Thyroid gland (tissue), 4 donors: ENCODE measurements around the gene ZNF407. TPM values are rescaled to one million over a fixed set of nuclear protein-coding genes. Genes with fewer than 3 reads are reported as not detected.

Experiments
- DNase-seq, 2 donors: peaks; one replicate each; pipeline ENCODE4 v3.0.0-alpha.2; 2019
- H3K27ac ChIP-seq, 3 donors: fragments of 200-600 bp; sonication (generic); 1 replicate in 2 of 3; 2 replicates in 1 of 3; pipeline ENCODE4 v1.5.1; 2016 to 2019; ENCODE audit warnings: mild to moderate bottlenecking in 1 of 3, moderate library complexity in 1 of 3
- H3K27me3 ChIP-seq: fragments of 200-600 bp; sonication (generic); one replicate; pipeline ENCODE4 v1.5.1; 2019
- H3K36me3 ChIP-seq, 2 donors: fragments of 200-600 bp; sonication (generic); one replicate each; pipeline ENCODE4 v1.5.1; 2016 to 2019
- H3K4me1 ChIP-seq, 2 donors: fragments of 200-600 bp; sonication (generic); one replicate each; pipeline ENCODE4 v1.5.1; 2017 to 2019
- H3K4me3 ChIP-seq, 3 donors: fragments of 200-600 bp; sonication (generic); replicated peaks in 1 of 3; 1 replicate in 2 of 3; 2 replicates in 1 of 3; pipeline ENCODE4 v1.5.1; 2016; ENCODE audit warnings: mild to moderate bottlenecking in 1 of 3
- H3K9me3 ChIP-seq: fragments of 200-600 bp; sonication (generic); one replicate; pipeline ENCODE4 v1.5.1; 2017
- POLR2A ChIP-seq, 2 donors: fragments of 450-650 bp; IDR thresholded peaks; one replicate each; pipeline ENCODE4 v1.6.1; 2017; ENCODE audit warnings: antibody characterized with exemption in 2 of 2, mild to moderate bottlenecking in 2 of 2, moderate library complexity in 1 of 2
- WGBS, 2 donors: methylation state at CpG; one replicate each; pipeline ENCODE4 v1.1.5; 2017; 5-methylcytosine and 5-hydroxymethylcytosine counted together
- intact Hi-C: fragments of 100-400 bp; cut with DNase I; formaldehyde crosslinking; loops from one replicate; pipeline ENCODE4 v1.15.1; 2023
- total RNA-seq, 4 donors: library from RNA; depleted of rRNA; stranded (reverse); fragments of >200 nt; gene quantifications; one replicate each; pipeline ENCODE4 v1.2.3, GENCODE V29; 2016
- TF ChIP-seq, protein P1 (sequence below), 6 experiments: fragments of 200-600 bp in 3 of 6; fragments of 450-650 bp in 3 of 6; sonication (generic) in 3 of 6; IDR thresholded peaks; one replicate each; pipeline ENCODE4 v1.5.1; 2016 to 2019; ENCODE audit warnings: antibody characterized with exemption in 6 of 6, mild to moderate bottlenecking in 2 of 6, inconsistent platforms in 1 of 6, moderate library complexity in 1 of 6

ZNF407 gene
- total RNA-seq, 4 donors from 2014 or later = 20.2 to 40.0 (median 26.4) TPM

DNA sequence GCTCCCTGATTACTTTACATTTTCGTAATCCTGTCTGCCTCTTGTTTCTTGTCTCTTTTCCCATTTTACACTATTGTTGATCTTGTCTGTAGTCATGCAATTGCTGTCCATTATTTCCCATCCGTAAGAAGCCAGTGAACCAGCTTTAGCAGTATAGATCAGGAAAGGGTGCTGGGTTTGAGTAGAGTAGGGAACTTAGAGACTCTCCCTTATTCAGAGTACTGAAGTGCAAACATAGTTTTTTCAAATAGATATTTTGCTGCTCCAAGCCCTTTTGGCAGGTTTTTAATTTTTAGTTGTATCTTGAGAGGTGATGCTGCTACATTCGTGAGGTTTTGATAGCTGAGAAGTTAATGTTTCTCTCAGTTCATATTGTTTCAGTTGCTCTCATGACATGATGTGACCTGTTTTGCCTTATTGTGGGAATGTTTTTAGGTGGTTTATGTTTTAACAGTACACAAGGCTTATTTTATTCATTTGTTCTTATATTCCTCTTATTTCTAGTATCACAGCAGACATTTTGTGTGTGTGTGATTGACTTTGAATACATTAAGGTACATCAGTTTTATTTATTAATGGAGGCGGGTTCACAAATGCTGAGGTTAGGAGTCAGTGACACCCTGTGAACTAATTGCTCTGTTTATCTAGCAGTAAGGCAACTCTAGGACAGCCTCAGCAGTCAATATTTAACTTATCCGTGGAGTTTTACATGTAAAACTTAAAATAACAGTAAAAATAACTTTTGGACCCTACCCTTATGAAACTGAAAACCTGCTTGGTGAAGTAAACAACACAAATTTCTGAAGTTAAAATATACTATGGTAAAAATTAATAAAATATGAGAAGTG, 118.4 kb downstream of the ZNF407 start:
- no peak for DNase-seq
- intact Hi-C loops = no loop called here
- no peaks in the 10 kb centered on the region for H3K27me3 ChIP-seq
- H3K27ac ChIP-seq = no peak overlapping the region
- TF ChIP-seq, protein P1, sequence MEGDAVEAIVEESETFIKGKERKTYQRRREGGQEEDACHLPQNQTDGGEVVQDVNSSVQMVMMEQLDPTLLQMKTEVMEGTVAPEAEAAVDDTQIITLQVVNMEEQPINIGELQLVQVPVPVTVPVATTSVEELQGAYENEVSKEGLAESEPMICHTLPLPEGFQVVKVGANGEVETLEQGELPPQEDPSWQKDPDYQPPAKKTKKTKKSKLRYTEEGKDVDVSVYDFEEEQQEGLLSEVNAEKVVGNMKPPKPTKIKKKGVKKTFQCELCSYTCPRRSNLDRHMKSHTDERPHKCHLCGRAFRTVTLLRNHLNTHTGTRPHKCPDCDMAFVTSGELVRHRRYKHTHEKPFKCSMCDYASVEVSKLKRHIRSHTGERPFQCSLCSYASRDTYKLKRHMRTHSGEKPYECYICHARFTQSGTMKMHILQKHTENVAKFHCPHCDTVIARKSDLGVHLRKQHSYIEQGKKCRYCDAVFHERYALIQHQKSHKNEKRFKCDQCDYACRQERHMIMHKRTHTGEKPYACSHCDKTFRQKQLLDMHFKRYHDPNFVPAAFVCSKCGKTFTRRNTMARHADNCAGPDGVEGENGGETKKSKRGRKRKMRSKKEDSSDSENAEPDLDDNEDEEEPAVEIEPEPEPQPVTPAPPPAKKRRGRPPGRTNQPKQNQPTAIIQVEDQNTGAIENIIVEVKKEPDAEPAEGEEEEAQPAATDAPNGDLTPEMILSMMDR (IDR thresholded peaks at IDR 0.05) = no peak
- 54 to 58% methylated on average over 5 of the region's 5 CpGs for WGBS, 2 donors
- H3K4me1 ChIP-seq = no peaks in the 10 kb centered on the region
- H3K36me3 ChIP-seq = no peaks in the 10 kb centered on the region
- H3K9me3 ChIP-seq = no peaks in the 10 kb centered on the region
- no peak overlapping the region for H3K4me3 ChIP-seq

DNA sequence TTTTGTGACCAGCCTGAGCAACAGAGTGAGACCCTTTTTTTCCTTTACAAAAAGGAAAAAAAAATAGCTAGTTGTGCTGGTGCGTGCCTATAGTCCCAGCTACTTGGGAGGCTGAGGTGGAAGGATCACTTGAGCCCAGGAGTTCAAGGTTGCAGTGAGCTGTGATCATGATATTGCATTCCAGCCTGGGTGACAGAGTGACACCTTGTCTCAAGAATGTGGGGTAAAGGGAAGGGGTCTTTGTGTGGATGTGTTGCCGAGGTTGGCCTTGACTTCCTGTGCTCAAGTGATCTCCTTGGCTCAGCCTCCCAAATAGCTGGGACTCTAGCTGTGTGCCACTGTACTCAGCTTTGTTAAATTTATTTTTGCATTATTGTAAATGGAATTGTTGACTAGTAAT, 120.6 kb downstream of the ZNF407 start:
- no peak for TF ChIP-seq POLR2A (IDR thresholded peaks at IDR 0.05)
- TF ChIP-seq, protein P1 (IDR thresholded peaks at IDR 0.05) = no peak
- intact Hi-C loops = no loop called here
- H3K27me3 ChIP-seq = no peaks in the 10 kb centered on the region

DNA sequence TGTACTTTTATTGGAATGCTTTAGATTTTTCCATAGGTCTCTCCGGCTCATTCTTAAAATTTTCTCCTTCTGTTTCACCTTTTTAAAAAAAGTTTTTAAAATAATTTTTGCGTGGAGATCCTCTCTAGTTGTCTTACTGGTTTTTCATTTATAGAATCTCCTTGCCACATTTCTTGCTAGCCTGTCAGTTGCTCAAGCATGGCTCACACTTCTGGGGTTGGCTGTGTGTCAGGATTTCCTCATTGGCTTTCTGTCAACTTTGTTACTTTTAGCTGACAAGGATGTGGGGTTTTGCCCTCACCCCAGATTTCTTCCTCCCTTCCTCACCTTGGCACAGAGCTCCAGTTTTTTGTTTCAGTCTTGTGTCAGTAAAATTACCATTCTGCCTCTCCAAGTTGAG, 124.6 kb downstream of the ZNF407 start:
- Histone ChIP-seq H3K4me3 (no peak overlapping the region), H3K27ac (peak overlapping the region in 1 of 3 donors; percentile 7), H3K4me1 (peaks cover 0 to 11% of the 10 kb centered on the region in 2 donors), H3K9me3 (no peaks in the 10 kb centered on the region), H3K27me3 (no peaks in the 10 kb centered on the region), H3K36me3 (no peaks in the 10 kb centered on the region)
- 52 to 58% methylated on average over 2 of the region's 2 CpGs for whole genome bisulfite sequencing, 2 donors
- peak; percentile 50 to 55 for DNase-seq
- TF ChIP-seq, protein P1 (IDR thresholded peaks at IDR 0.05) = no peak
- no peak for TF ChIP-seq POLR2A (IDR thresholded peaks at IDR 0.05)
- intact Hi-C loops = no loop called here

More for the DNA sequence above, 120.6 kb downstream of the ZNF407 start:
- no peak overlapping the region for H3K4me3 ChIP-seq
- no peak for DNase-seq
- H3K4me1 ChIP-seq = peaks cover 0 to 11% of the 10 kb centered on the region in 2 donors
- H3K27ac ChIP-seq = no peak overlapping the region
- H3K36me3 ChIP-seq = no peaks in the 10 kb centered on the region
- WGBS, 2 donors = 69 to 72% methylated on average over 2 of the region's 2 CpGs
- H3K9me3 ChIP-seq = no peaks in the 10 kb centered on the region

DNA sequence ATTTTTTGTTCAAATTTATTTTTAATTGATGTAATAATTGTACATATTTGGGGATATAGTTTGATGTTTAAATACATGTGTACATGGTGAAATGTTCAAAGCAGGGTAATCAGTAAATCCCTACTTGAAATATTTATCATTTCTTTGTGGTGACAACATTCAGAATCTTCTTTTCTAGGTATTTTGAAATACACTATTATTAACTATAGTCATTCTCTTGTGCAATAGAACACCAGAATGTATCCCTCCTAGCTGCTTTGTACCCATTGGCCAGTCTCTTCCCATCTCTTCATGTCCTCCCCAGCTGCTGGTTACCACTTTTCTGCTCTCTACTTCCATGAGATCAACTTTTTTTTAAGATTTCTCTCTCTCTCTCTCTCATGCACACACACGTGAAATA, 126.5 kb downstream of the ZNF407 start:
- no peak overlapping the region for H3K27ac ChIP-seq
- H3K27me3 ChIP-seq = no peaks in the 10 kb centered on the region
- intact Hi-C loops = no loop called here
- H3K36me3 ChIP-seq = no peaks in the 10 kb centered on the region
- H3K4me1 ChIP-seq = peaks cover 0 to 21% of the 10 kb centered on the region in 2 donors
- TF ChIP-seq, protein P1 (IDR thresholded peaks at IDR 0.05) = no peak
- no peak for TF ChIP-seq POLR2A (IDR thresholded peaks at IDR 0.05)
- no peaks in the 10 kb centered on the region for H3K9me3 ChIP-seq
- H3K4me3 ChIP-seq = no peak overlapping the region
- DNase-seq = no peak
- 95% methylated on average over 1 of the region's 1 CpG for WGBS, 2 donors

DNA sequence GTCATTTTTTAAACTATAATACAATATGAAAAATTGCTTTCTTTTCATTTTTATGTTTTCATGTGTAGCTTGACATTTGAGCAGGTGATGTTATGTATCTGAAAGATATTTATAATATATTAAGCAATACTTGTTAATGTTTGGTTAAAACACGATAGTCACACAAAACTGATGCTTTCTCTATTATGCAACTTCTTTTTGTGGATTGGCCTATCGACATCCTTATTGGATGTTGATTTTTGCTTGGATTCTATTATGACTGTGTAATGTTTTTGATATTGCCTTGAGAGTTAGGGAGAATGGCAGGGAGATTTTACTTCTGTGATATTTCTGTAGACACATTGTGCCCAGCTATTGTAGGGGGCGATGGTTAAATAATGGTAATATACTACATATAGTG, 128.0 kb downstream of the ZNF407 start:
- no peaks in the 10 kb centered on the region for H3K9me3 ChIP-seq
- DNase-seq = no peak
- 96 to 97% methylated on average over 3 of the region's 3 CpGs for whole genome bisulfite sequencing, 2 donors

More for the DNA sequence above, 128.0 kb downstream of the ZNF407 start:
- H3K4me3 ChIP-seq = no peak overlapping the region
- intact Hi-C loops = no loop called here
- H3K4me1 ChIP-seq = peaks cover 6 to 21% of the 10 kb centered on the region in 2 donors
- no peak overlapping the region for H3K27ac ChIP-seq
- no peaks in the 10 kb centered on the region for H3K36me3 ChIP-seq
- H3K27me3 ChIP-seq = no peaks in the 10 kb centered on the region
- TF ChIP-seq, protein P1 (IDR thresholded peaks at IDR 0.05) = no peak
- TF ChIP-seq POLR2A (IDR thresholded peaks at IDR 0.05) = no peak
